Jurkat, Clone E6-1 (cell line): ENCODE results near the gene GALNTL6.

Experiments
- DNase-seq: peaks from one replicate; pipeline ENCODE4 v3.0.0-alpha.2; 2011; ENCODE audit warnings: low read depth, low spot score
- H3K4me3 ChIP-seq: 2 replicates; pipeline ENCODE4 v1.5.1; 2011; ENCODE audit warnings: mild to moderate bottlenecking, low read length, control low read depth, moderate library complexity

Gene GALNTL6

GRCh38 chr4:172287117-172287516 lies 473.9 kb downstream of the GALNTL6 start:
- no peak overlapping the region for H3K4me3 ChIP-seq
- DNase-seq, result no peak

DNA sequence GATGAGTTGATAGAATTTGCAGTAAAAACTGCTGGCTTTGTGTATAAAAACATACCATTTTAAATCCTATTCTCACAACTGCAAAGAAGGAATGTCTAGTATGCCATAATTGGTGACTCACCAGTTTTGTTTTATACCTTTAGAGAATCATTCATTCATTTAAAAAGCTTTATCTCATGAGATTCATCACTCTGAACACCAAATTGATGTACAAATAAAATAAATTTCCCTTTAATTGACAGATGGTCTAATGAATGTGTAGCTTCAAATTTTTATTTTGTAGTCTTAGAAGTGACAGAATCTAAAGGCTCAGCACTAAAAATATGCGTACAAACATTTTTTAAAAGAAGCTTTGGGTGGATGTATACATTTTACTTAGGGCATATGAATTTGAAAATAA lies 492.5 kb downstream of the GALNTL6 start:
- no peak overlapping the region for H3K4me3 ChIP-seq
- DNase-seq, result no peak

DNA sequence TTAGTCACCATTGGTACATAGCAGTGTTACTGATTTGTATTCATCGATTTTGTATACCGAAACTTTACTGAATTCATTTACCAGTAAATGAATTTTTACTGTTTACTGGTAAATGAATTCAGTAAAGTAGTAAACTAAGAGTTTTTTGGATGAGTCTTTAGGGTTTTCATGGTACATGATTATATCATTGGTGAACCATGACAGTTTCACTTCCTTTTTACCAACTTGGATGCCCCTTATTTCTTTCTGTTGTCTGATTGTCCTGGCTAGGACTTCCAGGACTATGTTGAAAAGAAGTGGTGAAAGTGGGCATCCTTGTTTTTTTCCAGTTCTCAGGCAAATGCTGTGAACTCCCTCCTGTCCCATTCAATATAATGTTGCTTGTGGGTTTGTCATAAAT lies 494.9 kb downstream of the GALNTL6 start:
- H3K4me3 ChIP-seq, result no peak overlapping the region
- DNase-seq, result no peak

DNA sequence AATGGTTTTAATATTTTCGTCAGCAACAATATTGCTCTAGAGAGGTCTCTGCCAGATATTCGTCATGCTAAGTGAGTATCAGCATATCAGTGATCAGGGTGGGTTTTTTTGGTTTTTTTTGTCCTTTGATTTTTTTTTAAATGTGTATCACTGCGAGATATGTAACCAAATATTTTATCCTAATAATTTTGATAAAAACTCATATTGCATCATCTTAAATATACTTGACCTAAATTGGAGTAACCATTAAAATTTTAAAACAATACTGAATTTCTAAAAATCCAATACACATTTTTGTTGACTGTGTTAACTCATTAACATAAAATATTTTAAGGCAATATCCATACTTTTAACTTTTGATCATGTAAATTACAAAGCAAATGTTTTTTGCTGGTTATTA lies 498.5 kb downstream of the GALNTL6 start:
- no peak overlapping the region for H3K4me3 ChIP-seq
- no peak for DNase-seq

- DNase-seq, result no peak
Measured at GRCh38 chr4:172323288-172323687, 510.1 kb downstream of the GALNTL6 start.

DNA sequence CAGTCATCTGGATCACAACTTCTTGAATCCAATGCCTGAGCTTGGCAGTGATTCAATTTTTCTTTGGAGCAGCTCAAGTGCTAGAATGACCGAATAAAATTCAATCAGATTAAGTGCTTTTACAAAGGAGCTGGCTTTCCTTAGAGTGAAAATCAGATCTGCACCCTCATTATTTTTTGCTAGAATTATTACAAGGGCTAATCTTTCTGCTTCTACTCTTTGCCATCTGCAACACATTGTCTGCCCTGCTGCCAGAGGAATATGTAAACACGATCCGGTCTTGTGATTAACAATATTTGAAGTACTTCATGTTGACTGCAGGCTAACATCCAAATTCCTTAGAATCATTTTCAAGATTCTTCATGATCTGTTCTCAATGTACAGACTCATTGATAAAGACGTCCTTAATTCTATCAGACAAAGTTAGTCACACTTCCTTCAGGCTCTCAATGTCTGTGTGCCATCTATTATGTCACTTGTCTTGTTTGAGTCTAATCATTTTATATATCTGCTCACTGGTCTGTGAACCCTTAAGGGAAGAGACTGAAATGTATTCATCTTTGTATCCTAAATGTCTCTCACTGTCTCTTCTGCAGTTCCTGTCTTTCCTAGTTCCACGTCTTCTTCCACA lies 531.2 kb downstream of the GALNTL6 start:
- no peak for DNase-seq
- H3K4me3 ChIP-seq, result no peak overlapping the region

More at GRCh38 chr4:172323288-172323687, 510.1 kb downstream of the GALNTL6 start:
- H3K4me3 ChIP-seq, result no peak overlapping the region

- DNase-seq, result no peak
- no peak overlapping the region for H3K4me3 ChIP-seq
Measured at GRCh38 chr4:172348426-172348825, 535.2 kb downstream of the GALNTL6 start.

DNA sequence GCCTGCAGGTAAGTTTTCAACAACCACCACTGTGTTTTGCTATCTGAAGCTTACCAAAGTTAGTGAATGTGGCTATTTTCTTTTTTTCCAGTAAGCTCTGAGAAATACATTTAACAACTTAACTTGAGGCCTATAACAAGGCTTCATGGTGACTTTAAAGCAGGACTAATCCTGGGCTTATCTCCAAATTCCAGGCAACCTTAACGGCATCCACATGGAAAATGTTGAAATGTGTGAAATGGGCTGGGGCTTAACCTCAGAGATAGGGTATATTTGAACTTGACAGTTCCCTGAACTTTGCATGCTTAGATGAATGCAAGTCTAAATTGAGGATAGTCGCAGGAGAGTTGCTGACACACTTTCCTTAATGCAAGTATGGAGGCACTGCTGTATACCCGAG lies 539.2 kb downstream of the GALNTL6 start:
- no peak for DNase-seq

GRCh38 chr4:172356016-172356415 lies 542.8 kb downstream of the GALNTL6 start:
- no peak for DNase-seq
- H3K4me3 ChIP-seq, result no peak overlapping the region

More for the DNA sequence above, 539.2 kb downstream of the GALNTL6 start:
- no peak overlapping the region for H3K4me3 ChIP-seq

DNA sequence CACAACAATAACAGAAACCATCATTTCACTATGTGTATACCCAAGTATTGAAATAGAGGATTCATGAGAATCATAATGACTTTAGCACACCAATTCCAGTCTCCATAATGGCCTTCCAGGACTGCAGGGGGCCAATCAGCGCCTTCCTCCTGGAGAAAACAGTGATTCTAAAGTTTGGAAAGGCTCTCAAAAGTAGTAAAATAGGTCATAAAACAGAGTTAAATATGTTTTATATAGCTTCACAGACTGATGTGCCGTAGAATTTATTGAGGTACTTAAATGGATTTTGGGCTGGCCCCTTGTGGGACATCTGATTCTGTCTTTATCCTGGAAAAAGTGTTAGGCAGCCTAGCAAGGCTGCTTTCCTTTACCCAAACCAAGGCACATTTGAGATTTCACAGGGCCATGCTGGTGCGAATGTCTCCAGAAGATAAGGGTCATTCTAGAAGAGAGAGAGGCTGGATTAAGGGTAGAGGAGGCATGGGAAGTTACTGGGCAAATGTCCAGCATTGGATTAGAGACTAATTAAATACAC lies 543.9 kb downstream of the GALNTL6 start:
- no peak for DNase-seq
- no peak overlapping the region for H3K4me3 ChIP-seq

DNA sequence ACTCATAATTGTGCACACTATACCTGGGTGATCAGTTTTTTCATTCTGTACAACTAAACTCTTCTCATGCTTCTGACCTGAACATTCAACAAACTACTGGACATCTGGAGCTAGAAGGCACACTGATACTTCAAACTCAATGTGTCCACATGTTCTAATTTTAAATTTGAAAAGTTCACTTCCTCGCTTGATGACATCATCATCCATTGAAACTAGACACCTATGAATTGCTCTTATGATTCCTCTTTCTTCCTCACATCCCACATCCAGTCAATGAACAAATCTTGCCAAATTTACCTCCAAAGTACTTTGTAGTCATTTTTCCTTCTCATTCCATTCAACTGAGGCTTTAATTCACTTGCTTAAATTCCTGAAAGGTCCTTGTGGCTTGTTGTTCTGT lies 549.4 kb downstream of the GALNTL6 start:
- no peak for DNase-seq
- H3K4me3 ChIP-seq, result no peak overlapping the region

DNA sequence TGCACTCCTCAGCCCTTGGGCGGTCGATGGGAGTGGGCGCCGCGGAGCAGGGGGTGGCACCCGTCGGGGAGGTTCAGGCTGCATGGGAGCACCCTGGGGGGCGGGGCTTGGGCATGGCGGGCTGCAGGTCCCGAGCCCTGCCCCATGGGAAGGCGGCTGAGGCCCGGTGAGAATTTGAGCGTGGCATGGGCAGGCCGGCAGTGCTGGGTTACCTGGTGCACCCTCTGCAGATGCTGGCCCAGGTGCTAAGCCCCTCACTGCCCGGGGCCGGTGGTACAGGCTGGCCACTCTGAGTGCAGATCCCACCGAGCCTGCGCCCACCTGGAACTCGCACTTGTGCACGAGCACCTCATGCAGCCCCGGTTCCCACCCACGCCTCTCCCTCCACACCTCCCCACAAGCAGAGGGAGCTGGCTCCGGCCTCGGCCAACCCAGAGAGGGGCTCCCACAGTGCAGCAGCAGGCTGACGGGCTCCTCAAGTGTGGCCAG lies 556.3 kb downstream of the GALNTL6 start:
- DNase-seq, result no peak
- H3K4me3 ChIP-seq, result no peak overlapping the region

GRCh38 chr4:172377486-172378140 lies 564.4 kb downstream of the GALNTL6 start:
- no peak for DNase-seq

DNA sequence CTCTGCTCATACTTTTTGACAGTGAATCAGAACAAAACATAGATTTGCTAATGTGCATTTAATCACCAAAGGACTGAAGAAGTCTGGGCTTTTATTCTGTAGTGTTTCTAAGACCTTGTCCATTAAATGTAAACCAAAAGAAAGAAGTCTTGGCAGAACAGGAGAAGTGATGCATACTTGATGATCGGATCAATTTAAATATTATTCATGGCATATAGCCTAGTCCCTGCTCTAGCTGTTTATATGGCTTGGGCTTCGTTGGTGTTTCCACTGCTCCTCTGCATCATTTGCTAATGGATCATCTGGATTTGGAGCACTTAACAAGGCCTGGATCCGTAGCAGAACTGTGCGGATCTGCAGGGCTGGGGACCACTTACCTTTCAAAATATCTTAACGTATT lies 566.6 kb downstream of the GALNTL6 start:
- no peak overlapping the region for H3K4me3 ChIP-seq
- DNase-seq, result no peak

More at GRCh38 chr4:172377486-172378140, 564.4 kb downstream of the GALNTL6 start:
- no peak overlapping the region for H3K4me3 ChIP-seq

- H3K4me3 ChIP-seq, result no peak overlapping the region
- no peak for DNase-seq
Measured at GRCh38 chr4:172390331-172390730, 577.1 kb downstream of the GALNTL6 start.

DNA sequence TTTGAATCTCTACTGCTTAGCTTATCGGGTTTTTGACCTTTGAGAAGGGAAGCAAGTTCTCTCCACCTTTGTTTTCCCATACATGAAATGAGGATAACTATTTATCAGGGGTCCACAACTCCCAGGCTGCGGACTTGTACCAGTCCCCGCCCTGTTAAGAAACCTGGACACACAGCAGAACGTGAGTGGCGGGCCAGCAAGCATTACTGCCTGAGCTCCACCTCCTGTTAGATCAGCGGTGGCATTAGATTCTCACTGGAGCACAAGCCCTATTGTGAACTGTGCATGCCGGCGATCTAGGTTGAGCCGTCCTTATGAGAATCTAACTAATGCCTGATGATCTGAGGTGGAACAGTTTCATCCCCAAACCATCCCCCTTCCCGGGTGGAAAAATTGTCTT lies 579.5 kb downstream of the GALNTL6 start:
- no peak for DNase-seq
- no peak overlapping the region for H3K4me3 ChIP-seq

DNA sequence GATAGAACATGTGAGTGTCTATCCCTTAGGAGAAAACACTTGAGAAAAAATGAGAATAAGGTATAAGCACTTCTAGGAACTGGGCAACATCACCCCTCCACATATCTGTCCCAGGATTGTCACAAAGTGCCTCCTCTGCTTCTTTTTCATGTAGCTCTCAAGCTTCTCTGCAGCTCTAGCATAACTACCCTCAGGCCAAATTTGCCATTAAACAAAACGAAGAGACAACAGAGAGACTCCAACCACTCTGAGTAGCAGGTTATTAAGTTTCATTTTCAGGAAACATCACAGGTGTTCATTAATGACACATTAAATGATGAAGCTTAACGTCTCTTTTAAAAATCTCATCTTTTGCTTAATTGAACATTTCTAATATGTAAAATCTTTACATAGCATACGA lies 580.0 kb downstream of the GALNTL6 start:
- DNase-seq, result no peak

DNA sequence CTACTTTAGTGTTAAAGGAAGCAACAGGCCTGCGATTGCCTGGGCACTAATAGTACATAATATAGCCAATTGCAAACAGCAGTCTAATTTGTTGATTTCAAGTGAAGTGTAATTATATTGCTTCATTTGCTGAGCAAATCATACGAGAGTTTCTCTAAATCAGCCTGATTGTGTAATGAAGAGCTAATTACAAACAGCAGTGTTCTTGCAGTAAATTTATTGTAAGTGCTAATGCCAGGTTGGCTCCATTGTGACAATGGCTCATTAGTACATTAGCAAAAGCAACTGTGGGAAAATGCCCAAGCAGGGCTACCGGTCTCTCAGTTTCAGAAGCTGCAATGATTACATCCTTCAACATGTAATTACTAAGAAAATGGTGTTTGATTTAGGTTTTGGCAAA lies 591.5 kb downstream of the GALNTL6 start:
- H3K4me3 ChIP-seq, result no peak overlapping the region
- no peak for DNase-seq

More for the DNA sequence above, 580.0 kb downstream of the GALNTL6 start:
- H3K4me3 ChIP-seq, result no peak overlapping the region

GRCh38 chr4:172410363-172410762 lies 597.2 kb downstream of the GALNTL6 start:
- no peak overlapping the region for H3K4me3 ChIP-seq
- no peak for DNase-seq

DNA sequence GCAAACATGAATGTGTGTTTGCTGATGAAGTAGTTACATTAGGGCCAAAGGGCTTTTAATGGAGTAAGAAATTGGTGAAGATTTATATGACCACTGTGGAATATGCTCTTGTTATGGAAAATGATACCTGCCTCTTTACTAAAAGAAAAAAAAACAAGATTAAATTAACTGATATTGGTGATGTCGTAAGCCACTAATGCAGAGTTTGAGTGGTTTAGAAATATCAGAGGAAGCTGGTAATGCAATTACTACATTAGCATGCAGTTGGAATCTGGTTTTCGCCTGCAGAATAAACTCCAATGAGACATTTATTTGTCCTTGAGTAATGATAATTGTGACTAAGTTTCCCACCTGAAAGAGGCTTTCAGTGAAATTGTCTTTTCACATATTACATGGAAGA lies 597.9 kb downstream of the GALNTL6 start:
- no peak overlapping the region for H3K4me3 ChIP-seq
- no peak for DNase-seq
